ENCODE data around the gene SCAF11.

GRCh38 chr12:45879363-45879895 lies 110.9 kb downstream of the SCAF11 start:
- TF ChIP-seq EZH2phosphoT487 (IDR thresholded peaks at IDR 0.05; ENCODE audit: borderline replicate concordance, low read depth, low read length), result no peak
- TF ChIP-seq, protein P1, sequence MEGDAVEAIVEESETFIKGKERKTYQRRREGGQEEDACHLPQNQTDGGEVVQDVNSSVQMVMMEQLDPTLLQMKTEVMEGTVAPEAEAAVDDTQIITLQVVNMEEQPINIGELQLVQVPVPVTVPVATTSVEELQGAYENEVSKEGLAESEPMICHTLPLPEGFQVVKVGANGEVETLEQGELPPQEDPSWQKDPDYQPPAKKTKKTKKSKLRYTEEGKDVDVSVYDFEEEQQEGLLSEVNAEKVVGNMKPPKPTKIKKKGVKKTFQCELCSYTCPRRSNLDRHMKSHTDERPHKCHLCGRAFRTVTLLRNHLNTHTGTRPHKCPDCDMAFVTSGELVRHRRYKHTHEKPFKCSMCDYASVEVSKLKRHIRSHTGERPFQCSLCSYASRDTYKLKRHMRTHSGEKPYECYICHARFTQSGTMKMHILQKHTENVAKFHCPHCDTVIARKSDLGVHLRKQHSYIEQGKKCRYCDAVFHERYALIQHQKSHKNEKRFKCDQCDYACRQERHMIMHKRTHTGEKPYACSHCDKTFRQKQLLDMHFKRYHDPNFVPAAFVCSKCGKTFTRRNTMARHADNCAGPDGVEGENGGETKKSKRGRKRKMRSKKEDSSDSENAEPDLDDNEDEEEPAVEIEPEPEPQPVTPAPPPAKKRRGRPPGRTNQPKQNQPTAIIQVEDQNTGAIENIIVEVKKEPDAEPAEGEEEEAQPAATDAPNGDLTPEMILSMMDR (conservative IDR thresholded peaks at IDR 0.05; ENCODE audit: low read length), result no peak
